HFF-Myc (cell line): ENCODE measurements around the gene SLC32A1.

ENCODE experiments used
- DNase-seq: peaks from one replicate; pipeline ENCODE4 v3.0.0-alpha.2; 2011; ENCODE audit warnings: low read depth; ENCODE audit errors: extremely low read depth
- H3K4me3 ChIP-seq: replicated peaks from 2 replicates; pipeline ENCODE4 v1.5.1; 2011; ENCODE audit warnings: low read depth, mild to moderate bottlenecking, control low read depth, low read length
- CTCF ChIP-seq: IDR thresholded peaks from 2 replicates; pipeline ENCODE4 v1.5.1; 2012; ENCODE audit warnings: mild to moderate bottlenecking, low read depth, low read length, control low read depth; ENCODE audit errors: missing control alignments

The SLC32A1 gene

GRCh38 chr20:38770970-38771369 is 46.7 kb downstream of the SLC32A1 start:
- no peak overlapping the region for H3K4me3 ChIP-seq
- no peak for DNase-seq
- TF ChIP-seq CTCF, result no peak

DNA sequence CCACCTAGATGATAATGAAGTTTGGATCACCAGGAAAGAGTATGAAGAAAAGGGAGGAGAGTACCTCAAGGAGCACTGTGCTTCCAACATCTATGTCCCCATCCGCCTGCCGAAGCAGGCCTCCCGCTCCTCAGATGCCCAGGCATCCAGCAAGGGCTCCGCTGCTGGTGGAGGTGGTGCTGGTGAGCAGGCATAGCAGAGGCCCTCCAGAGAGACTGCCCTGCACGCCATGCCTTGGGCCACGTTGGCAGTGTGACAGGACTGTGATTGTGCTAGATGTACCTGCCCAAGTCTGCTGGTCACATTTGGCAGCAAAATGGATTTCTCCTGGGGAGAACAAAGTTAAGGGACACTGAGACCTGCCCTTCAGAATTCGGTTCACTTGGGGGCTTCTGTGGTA is 47.3 kb downstream of the SLC32A1 start:
- DNase-seq, result no peak
- TF ChIP-seq CTCF, result no peak

GRCh38 chr20:38774167-38774566 is 49.9 kb downstream of the SLC32A1 start:
- DNase-seq, result no peak
- no peak overlapping the region for H3K4me3 ChIP-seq
- no peak for TF ChIP-seq CTCF

More for the DNA sequence above, 47.3 kb downstream of the SLC32A1 start:
- no peak overlapping the region for H3K4me3 ChIP-seq

DNA sequence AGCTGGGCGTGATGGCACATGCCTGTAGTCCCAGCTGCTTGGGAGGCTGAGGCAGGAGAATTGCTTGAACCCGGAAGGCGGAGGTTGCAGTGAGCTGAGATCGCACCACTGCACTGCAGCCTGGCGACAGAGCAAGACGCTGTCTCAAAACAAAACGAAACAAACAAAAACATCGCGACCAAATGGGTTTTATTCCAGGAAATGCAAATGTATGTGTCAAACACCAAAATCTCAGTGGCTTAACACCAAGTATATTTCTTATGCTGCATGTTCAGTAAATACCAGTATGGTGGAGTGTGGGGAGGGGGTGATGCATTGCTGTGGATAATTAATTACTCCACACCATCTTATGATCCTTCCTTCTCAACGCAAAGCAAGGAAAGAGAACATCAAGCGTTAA is 52.1 kb downstream of the SLC32A1 start:
- no peak for DNase-seq
- TF ChIP-seq CTCF, result no peak
- H3K4me3 ChIP-seq, result no peak overlapping the region
